Stimulated activated CD8-positive, alpha-beta memory T cell treated with anti-CD3 and anti-CD28 coated beads, Interleukin-12 subunit alpha, Interleukin-12 subunit beta, amount 100 ng/mL, for 4 hours (primary cell): ENCODE measurements around the gene KCTD13.
A peak's percentile ranks its signal among the peaks of the same experiment; 100 is the strongest.
"Not testable (repeated sequence)": the region's sequence is repeated elsewhere in the genome, so short reads cannot be mapped to it uniquely, and the experiment has no call there.

Source experiments
- DNase-seq: peaks from one replicate; pipeline ENCODE4 v3.0.0-alpha.2; 2020; ENCODE audit warnings: low read depth

The KCTD13 gene

DNA sequence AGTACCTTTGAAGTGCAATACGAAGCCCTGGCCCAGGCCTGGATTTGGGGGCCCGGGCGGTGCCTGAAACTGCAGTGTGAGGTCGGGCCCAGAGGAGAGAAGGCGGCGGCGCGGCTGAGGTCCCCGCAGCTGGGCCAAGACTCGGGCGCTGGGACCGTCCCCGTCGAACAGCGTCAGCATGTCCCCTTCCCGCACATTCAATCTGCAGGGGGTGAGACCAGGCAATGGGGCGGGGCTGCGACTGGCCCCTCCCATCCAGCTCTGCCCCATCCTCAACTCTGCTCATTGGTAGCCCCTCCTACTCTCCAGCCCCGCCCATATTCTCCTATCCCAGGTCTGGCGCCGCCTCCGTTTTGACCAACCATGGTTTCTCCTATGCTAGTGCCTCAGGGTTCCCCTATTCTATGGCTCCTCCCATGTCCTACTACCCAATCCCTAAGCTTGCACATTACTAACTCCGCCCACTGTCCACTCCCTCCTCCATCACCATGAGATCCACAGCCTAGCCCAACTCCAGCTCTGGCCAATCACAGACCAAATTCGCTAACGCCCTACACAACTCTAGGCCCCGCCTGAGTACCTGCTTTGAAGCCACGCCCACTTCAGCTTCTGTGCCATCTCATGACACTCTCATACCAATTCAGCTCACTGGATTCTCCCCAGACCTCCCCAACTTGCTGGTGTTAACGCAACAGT is 48.6 kb downstream of the KCTD13 start:
- no peak for DNase-seq

GRCh38 chr16:29876594-29877249 is 49.3 kb downstream of the KCTD13 start:
- DNase-seq = no peak

GRCh38 chr16:29876217-29876593 is 49.8 kb downstream of the KCTD13 start:
- no peak for DNase-seq

GRCh38 chr16:29875206-29875605 is 50.8 kb downstream of the KCTD13 start:
- DNase-seq = no peak

- DNase-seq = no peak
Measured at GRCh38 chr16:29873319-29873718, 52.7 kb downstream of the KCTD13 start.

DNA sequence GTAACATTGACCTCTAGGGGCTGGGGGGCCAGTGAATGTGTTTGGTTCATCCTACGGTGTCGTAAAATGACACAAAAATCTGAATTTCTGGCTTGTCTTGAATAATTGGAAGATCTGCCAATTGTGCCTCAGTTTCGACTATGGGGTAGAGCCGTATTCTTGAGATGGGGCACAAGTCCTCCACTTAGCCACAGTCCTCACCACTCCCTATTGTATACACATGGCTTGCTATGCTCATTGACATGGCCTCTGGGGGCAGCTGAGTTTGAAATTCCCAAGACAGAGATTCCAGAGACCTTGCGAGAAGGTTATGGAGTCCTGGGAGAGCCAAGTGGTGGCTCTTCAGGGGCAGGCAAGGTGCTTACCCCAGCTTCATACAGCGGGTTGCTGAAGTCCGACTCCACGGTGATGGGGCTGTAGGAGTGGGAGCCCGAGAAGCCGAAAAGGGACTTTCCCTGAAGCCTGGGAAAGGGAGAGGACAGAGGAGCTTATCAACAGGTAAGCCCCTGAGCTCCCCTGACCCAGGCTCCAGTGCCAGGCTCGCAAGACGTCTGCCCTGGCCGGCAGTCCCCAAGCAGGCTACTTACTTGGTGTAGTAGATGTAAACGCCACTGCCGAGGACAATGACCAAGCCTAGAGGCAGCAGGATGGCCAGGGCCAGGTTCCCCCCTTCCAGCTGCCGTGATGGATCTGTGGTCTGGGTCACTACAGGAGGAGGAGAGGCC is 54.0 kb downstream of the KCTD13 start:
- no peak for DNase-seq

- not testable (repeated sequence) for DNase-seq
Measured at GRCh38 chr16:29869067-29869466, 57.0 kb downstream of the KCTD13 start.

DNA sequence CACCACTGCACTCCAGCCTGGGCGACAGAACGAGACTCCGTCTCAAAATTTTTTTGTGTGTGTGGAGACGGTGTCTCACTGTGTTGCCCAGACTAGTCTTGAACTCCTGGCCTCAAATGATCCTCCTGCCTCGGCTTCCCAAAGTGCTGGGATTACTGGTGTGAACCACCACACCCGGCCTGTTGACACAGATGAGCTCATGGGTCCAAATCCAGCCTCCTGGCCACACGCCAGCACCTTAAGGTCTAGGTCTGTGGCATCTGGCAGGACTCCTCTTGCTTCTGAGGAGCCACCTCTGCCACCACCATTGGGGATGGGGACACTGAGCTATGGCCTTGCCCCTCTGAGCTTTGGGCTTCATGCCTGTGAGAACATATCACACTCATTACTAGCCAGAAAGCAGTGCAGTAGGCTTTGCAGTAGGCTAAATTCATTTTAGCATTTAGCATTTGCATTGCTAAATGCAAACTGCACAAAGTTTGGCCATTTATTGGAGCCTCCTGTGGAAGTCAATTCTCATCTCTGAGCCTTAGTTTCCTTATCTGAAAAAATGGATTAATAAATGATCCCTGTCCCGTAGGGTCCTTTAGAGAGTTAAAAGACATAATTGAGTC is 57.5 kb downstream of the KCTD13 start:
- no peak for DNase-seq

- DNase-seq = no peak
Measured at GRCh38 chr16:29864205-29864604, 61.8 kb downstream of the KCTD13 start.

DNA sequence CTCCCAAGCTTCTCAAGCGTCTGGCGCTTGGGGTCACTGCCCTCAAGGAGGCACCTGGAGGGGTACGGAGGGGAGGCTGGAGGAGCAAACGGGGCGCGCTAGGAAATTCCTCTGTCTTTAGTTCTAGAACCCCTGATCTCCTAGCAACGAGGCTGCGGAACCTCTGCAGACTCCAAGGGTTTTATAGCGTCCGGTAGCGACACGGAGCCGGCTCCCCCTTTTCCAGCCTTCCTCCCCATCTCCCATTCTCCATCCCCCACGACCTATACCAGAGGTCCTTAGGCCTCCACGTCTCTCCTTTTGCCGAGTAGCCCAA is 62.4 kb downstream of the KCTD13 start:
- no peak for DNase-seq

GRCh38 chr16:29862884-29863668 is 63.0 kb downstream of the KCTD13 start, which contains the start of gene CDIPT:
Gene CDIPT (minus strand): TSS chr16:29863226. CDS start chr16:29862857, 369 bp downstream.
- DNase-seq = peak; percentile 84

GRCh38 chr16:29862383-29862883 is 63.6 kb downstream of the KCTD13 start:
- DNase-seq = no peak

DNA sequence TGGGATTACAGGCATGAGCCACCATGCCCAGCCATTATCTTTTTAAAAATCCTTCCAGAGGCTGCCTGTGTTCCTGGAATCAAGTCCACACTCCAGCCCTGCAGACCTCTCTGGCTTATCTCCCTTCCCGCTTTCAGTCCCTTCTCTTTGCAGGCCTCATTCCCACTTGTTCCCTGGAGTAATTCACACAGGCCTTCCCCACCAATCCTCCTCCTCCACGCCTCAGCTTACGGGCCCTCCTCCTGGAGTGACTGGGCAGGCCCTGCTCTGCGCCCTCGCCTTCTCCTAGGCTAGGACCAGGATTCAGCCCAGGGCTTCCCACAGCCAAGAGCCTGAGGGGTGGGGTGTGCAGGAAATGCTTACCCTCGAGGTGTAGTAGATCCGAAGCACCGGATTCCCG is 65.8 kb downstream of the KCTD13 start:
- no peak for DNase-seq

DNA sequence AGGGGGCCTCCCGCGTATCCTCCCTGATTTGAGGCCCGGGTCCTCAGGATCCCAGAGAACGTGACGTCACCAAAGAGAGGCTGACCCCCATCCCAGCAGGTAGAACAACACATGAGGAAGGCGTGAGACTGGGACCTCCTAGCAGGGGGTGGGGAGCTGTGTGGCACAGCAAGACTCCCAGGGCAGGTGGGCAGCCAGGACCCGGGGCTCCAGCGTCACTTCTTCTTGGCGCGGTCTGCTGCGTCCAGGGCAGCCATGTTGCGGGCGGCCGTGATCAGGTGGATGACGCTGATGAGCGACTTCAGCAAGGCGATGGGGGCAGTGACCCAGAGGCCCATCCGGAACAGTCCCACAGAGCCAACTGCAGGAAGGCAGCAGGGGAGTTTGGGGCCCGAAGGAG is 67.1 kb downstream of the KCTD13 start:
- DNase-seq = no peak

- DNase-seq = no peak
Measured at GRCh38 chr16:29858149-29858849, 67.7 kb downstream of the KCTD13 start.

DNA sequence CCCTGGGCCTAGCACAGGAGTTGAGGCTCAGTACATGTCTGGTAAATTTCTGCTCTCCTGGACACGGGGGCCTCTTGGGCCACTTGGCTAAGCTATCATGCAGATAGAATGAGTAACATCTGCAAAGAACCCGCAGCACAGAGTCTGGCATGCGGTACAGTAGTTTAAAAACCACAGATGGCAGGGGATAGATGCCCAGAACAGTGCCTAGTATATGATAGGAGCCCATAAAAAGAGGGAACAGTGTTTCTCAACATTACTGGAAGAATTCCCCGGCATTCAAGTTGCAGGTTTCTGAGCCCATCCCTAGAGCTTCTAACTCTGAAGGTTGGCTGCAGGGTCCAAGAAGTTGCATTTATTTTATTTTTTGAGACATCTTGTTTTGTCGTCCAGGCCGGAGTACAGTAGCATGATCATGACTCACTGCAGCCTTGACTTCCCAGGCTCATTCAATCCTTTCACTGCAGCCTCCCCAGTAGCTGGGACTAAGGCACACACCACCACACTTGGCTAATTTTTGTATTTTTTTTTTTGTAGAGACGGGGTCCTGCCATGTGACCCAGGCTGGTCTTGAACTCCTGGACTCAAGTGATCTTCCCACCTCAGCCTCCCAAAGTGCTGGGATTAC is 68.8 kb downstream of the KCTD13 start:
- DNase-seq = no peak
